Thyroid gland (tissue), 4 donors: ENCODE results near the gene P2RX3.

Experiments
- CTCF ChIP-seq, 6 experiments: fragments of 200-600 bp in 3 of 6; fragments of 450-650 bp in 3 of 6; sonication (generic) in 3 of 6; IDR thresholded peaks; one replicate each; pipeline ENCODE4 v1.5.1; 2016 to 2019; ENCODE audit warnings: antibody characterized with exemption in 6 of 6, mild to moderate bottlenecking in 2 of 6, inconsistent platforms in 1 of 6, moderate library complexity in 1 of 6
- POLR2A ChIP-seq, 2 donors: fragments of 450-650 bp; IDR thresholded peaks; one replicate each; pipeline ENCODE4 v1.6.1; 2017; ENCODE audit warnings: antibody characterized with exemption in 2 of 2, mild to moderate bottlenecking in 2 of 2, moderate library complexity in 1 of 2

GRCh38 chr11:57419146-57419545 is 81.0 kb downstream of the P2RX3 start:
- TF ChIP-seq CTCF (IDR thresholded peaks at IDR 0.05) (no peak), POLR2A (IDR thresholded peaks at IDR 0.05) (no peak)
